NOMO-1 treated with dmso at 0.1 percent for 144 hours (cell line): ENCODE data around the gene PPP1R2.
A peak's percentile ranks its signal among the peaks of the same experiment; 100 is the strongest.

Experiments used
- DNase-seq: peaks from one replicate; lab custom pipeline; 2025; ENCODE audit not compliant: unreplicated experiment; lab: John Stamatoyannopoulos, UW

The PPP1R2 gene

GRCh38 chr3:195566797-195567196 lies 23.7 kb upstream of the PPP1R2 start:
- DNase-seq = peak; percentile 27

DNA sequence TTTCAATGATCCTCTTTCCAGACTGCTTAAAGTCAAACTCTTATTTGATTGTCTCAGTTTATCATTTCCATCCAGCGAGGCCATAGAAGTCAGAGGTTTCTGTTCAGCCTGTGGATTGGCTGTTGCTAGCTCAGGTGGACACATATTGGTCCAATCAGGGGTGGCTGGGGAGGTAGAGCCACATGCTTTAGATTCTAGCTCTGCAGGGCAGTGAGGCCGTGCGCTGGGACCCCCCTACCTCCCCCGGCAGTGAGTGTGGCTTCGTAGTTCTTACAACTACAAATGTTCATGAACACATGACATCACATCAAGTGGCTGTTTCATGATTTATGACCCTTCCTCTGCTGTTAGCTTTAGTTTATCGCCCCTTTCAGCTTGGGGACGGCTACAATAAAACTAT lies 22.6 kb upstream of the PPP1R2 start:
- DNase-seq = no peak

GRCh38 chr3:195563317-195563716 lies 20.2 kb upstream of the PPP1R2 start:
- DNase-seq = no peak

GRCh38 chr3:195559723-195560409 lies 16.7 kb upstream of the PPP1R2 start:
- no peak for DNase-seq

DNA sequence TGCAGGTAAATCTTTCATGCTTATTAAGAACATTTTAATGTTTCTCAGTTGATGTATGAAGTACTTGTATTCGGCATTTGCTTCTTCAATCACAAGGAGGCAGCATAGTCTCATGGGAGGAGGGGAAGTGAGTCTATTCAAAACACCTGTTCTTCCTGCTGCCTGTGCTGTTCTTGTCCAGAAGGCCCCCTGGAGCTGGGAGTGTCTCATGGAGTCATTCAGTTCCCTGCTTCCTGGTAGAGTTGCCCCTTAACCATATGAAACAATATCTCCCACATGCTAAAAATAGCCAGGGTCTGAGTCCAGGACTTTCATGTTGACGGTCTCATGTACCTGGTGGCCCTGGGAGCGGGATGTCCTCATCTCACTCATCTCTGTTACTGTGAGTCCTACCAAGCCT lies 15.5 kb upstream of the PPP1R2 start:
- DNase-seq = peak; percentile 28

GRCh38 chr3:195557322-195557721 lies 14.2 kb upstream of the PPP1R2 start:
- DNase-seq = no peak

DNA sequence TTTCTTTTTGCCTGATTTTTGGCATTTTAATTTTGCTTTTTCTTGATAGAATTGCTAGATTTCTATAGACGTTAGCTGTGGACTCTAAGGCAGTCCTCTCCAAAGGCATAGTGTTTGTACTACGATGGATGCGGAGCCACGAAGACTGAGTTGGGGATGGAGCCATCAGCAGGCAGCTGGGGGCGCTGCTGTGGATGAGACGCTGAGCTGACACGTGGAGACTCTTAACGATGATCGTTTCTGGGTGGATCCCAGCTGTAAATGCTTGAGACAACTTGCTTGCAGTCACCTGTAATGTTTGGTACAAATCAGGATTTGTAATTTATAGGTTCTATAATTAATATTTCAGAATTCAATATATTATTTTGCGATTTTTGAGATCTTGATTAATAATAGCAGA lies 13.3 kb upstream of the PPP1R2 start:
- DNase-seq = no peak

DNA sequence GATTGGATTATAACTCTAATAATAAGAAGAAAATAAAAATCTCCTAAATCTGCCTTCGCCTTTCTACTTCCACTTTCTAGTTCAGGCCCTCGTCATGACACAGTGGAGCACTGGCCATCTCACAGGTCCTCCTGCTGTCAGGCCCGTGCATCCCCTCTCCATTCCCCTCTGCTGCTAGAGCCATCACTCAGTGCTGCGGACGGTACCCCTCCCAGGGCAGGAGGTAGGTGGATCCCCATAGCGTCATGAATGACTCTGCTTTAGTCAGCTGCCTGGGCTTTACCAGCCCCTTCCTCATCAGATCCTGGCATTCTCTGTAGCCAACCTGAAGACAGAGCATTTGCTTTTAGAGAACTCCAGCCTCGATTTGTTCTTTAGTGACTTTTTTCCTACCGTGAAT lies 12.0 kb upstream of the PPP1R2 start:
- DNase-seq = no peak

- no peak for DNase-seq
Measured at GRCh38 chr3:195554458-195554857, 11.3 kb upstream of the PPP1R2 start.

DNA sequence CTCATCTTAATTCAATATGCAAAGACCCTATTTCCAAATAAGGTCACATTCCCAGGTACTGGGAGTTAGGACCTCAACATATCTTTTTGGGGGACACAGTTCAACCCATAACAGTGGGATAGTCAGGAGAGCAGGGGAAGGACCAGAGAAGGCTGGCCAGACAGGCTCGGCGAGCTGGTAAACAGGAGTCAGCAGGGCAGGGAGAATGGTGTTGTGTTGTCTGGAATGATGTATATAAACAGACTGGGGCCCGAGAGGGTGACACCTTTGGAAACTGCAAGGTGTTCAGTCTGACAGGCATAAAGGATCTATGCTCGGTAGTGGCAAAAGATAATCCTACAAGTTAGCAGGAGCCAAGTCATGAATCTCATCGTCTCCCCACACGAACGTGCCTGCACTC lies 10.1 kb upstream of the PPP1R2 start:
- no peak for DNase-seq

- no peak for DNase-seq
Measured at GRCh38 chr3:195551381-195551978, 8.4 kb upstream of the PPP1R2 start.

GRCh38 chr3:195550723-195551122 lies 7.6 kb upstream of the PPP1R2 start:
- no peak for DNase-seq

DNA sequence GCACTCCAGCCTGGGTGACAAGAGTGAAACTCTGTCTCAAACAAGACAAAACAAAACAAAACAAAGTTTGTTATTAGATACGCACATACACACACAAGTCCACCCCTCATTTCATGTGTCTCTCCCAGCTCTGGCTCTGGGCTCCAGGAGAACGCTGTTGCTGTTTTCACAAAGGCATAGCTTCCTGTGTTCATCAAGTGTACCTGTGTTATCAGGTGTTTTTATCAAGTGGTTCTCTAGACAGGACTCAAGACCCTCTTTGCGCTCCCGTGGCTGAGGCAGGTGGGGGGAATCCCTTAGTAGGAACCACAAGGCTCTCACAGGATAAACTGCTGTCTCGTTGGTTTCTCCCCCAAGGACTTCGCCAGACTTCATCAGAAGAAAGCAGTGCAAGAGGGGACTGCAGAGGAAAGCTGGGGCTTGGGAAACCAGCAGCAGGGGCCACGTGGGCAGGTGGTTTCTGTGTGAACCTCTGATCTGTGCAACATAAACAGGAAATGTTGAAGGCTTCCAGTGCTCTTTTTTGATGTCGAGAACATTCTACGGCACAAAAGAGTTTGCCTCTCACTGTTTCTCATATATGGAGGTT lies 6.9 kb upstream of the PPP1R2 start:
- DNase-seq = no peak

DNA sequence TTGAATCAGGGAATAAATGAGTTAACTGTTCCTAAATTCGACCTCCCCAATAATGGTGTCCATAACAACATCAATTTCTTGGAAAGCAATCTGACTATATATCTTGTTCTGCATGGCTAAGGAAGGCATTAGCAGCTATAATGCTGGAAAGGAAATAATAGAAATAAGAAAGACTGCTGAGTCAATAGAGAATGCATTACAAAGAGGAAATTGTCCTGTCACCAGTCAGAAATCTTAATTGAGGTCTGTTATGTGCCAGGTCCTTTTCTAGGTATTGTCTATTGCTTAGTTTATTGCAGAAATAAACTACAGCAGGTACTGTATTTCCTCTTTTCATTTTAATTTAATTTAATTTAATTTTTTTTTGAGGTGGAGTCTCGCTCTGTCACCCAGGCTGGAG lies 5.9 kb upstream of the PPP1R2 start:
- no peak for DNase-seq

- no peak for DNase-seq
Measured at GRCh38 chr3:195548501-195548900, 5.4 kb upstream of the PPP1R2 start.

- DNase-seq = no peak
Measured at GRCh38 chr3:195548006-195548405, 4.9 kb upstream of the PPP1R2 start.

DNA sequence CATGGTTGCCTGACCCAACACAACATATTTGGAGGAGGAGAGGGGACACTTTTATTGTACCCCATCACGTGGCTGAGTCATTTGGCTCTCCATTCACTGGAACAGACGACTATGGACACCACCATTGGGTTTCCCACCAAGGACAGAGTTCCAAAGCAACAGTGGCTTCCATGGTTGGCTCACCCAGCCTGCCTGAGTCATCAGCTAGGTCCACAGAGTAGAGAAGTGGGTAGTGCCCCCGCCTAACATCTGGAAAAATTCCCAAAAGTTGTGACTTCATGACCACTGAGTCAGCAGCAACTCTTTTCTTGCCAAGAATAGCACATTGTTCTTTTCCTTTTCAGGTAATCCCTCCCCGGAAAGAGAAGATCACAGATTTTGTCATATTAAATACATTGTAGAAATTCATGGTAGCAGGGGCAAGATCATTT lies 3.0 kb upstream of the PPP1R2 start:
- no peak for DNase-seq

GRCh38 chr3:195544634-195545033 lies 1.5 kb upstream of the PPP1R2 start:
- DNase-seq = no peak

- DNase-seq = no peak
Measured at GRCh38 chr3:195544230-195544536, 1.1 kb upstream of the PPP1R2 start.

DNA sequence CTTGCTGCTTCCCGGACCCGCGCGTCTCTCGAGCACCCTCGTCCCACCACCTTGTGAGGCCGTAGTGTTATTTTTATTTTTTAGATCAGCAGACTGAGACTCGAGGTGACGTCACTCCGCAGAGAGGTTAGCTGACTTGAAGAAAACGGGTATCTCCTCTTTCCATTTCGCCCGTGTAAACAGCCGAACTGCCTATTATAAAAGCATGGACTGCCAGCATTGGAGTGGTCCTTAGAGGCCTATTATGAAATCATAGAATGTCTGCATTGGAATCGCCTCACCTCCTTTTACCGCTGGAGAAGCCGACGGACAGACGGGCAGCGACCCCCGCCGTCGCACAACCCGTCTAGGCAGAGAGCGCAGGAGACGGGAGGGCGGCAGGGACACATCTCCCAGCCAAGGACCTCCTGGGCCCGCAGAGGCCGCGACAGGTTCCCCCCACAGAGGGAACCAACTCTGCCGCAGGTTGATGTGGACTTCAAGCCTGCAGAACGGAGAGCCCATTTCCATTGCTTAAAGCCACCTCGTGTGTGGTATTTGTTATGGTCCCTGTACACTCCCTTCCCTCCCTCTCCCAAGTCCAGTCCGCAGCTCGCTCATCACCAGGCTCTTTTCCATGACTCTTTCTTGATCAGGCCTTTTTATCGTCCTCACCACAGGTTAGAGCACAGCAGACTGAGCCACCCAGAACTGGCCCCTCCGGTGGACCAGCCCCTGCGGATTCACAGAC lies 540 bp upstream of the PPP1R2 start:
- DNase-seq = no peak

DNA sequence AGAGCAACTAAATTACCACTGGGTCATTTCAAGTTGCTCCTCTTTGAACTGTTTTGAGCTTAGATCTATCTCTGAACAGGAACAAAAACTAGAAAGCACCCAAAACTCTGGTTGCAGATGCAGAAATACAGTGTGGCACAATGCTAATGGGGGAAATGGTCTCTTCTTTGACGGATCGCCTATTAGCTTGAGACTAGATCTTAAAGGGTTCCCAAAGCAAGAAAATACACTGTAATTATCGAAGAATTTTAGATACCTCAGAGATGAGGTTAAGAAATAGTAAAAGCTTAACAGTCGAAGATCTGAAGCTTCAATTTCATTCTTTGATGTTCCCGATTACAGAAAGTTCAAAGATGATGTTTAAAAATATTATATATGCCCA lies 818 bp downstream of the PPP1R2 start:
- DNase-seq = peak; percentile 46

DNA sequence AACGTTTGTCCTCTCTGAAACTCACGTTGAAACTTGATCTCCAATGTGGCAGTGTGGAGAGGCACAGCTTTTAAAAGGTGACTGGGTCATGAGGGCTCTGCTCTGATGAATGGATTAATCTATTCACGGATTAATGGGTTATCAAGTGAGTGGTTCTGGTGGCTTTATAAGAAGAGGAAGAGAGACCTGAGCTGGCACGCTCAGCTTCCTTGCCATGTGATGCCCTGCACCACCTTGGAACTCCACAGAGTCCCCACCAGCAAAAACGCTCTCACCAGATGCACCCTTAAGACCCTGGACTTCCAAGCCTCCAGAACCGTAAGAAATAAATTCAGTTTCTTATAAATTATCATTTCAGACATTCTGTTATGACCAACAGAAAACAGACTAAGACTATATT lies 2.6 kb downstream of the PPP1R2 start:
- DNase-seq = no peak
